ENCODE results near the gene SCAP.

GRCh38 chr3:47503033-47503432, 27.3 kb upstream of the SCAP start:
- no peak for TF ChIP-seq E2F4 (CRISPR knock-in tag; IDR thresholded peaks at IDR 0.05; ENCODE audit: borderline replicate concordance, low read depth)
- TF ChIP-seq CTCF (IDR thresholded peaks at IDR 0.05) = no peak
- no peak for TF ChIP-seq IRF1 (CRISPR knock-in tag; IDR thresholded peaks at IDR 0.05)
- TF ChIP-seq NR2C2 (CRISPR knock-in tag; IDR thresholded peaks at IDR 0.05) = no peak
- no peak for TF ChIP-seq NFATC4 (CRISPR knock-in tag; IDR thresholded peaks at IDR 0.05)
- no peak for TF ChIP-seq FOXK1 (CRISPR knock-in tag; IDR thresholded peaks at IDR 0.05)
- no peak for TF ChIP-seq ATF2 (CRISPR knock-in tag; IDR thresholded peaks at IDR 0.05; ENCODE audit: borderline replicate concordance, low read depth)
- TF ChIP-seq TP53 (CRISPR knock-in tag; IDR thresholded peaks at IDR 0.05) = no peak
